ENCODE results near the gene C4orf33.

- TF ChIP-seq POLR2A (IDR thresholded peaks at IDR 0.05) (no peak), CTCF (IDR thresholded peaks at IDR 0.05) (no peak)
These were observed 40.5 kb downstream of the C4orf33 start for GRCh38 chr4:129136433-129136832.

All from Peyer's patch (tissue), 4 donors.